Keratinocyte (primary cell): ENCODE results near the gene LGSN.

Source experiments
- EZH2 ChIP-seq: IDR thresholded peaks from one replicate; pipeline ENCODE4 v1.6.1; 2012; ENCODE audit warnings: inconsistent platforms, mild to moderate bottlenecking, low read length, moderate library complexity
- TF ChIP-seq, protein P1 (sequence below), 3 experiments: IDR thresholded peaks in 1 of 3; conservative IDR thresholded peaks in 1 of 3; optimal IDR thresholded peaks in 1 of 3; 2 replicates in 2 of 3; 3 replicates in 1 of 3; pipeline versions ENCODE3 to v1.5.1; 2011; ENCODE audit warnings: low read length in 3 of 3, mild to moderate bottlenecking in 3 of 3, moderate library complexity in 2 of 3, control low read depth in 1 of 3, inconsistent platforms in 1 of 3; ENCODE audit not compliant: insufficient read depth in 2 of 3; ENCODE audit errors: extremely low read depth in 1 of 3

DNA sequence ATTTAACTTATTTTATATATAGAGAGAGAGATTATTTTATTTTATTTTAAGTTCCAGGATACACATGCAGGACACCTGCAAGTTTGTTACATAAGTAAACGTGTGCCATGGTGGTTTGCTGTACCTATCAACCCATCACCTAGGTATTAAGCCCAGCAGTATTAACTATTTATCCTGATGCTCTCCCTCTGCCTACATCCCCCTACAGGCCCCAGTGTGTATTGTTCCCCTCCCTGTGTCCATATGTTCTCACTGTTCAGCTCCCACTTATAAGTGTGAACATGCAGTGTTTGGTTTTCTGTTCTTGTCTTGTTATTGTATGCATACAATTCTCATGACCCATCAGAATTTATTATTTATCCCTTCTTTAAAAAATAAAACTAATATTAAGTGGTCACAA is 73.9 kb downstream of the LGSN start:
- TF ChIP-seq, protein P1, sequence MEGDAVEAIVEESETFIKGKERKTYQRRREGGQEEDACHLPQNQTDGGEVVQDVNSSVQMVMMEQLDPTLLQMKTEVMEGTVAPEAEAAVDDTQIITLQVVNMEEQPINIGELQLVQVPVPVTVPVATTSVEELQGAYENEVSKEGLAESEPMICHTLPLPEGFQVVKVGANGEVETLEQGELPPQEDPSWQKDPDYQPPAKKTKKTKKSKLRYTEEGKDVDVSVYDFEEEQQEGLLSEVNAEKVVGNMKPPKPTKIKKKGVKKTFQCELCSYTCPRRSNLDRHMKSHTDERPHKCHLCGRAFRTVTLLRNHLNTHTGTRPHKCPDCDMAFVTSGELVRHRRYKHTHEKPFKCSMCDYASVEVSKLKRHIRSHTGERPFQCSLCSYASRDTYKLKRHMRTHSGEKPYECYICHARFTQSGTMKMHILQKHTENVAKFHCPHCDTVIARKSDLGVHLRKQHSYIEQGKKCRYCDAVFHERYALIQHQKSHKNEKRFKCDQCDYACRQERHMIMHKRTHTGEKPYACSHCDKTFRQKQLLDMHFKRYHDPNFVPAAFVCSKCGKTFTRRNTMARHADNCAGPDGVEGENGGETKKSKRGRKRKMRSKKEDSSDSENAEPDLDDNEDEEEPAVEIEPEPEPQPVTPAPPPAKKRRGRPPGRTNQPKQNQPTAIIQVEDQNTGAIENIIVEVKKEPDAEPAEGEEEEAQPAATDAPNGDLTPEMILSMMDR (optimal IDR thresholded peaks at IDR 0.05 in 1 of 3, IDR thresholded peaks at IDR 0.05 in 1 of 3, conservative IDR thresholded peaks at IDR 0.05 in 1 of 3; ENCODE audit: extremely low read depth in 1 of 3, insufficient read depth in 2 of 3, low read length in 3 of 3): no peak
- no peak for TF ChIP-seq EZH2
